NT2/D1 (cell line): Measurements from ENCODE around the gene RAB1A.

Experiments used
- SUZ12 ChIP-seq: IDR thresholded peaks from 2 replicates; pipeline ENCODE4 v1.6.1; 2011; ENCODE audit not compliant: insufficient read length, insufficient read depth; ENCODE audit errors: extremely low read depth
- ZNF274 ChIP-seq: IDR thresholded peaks from 2 replicates; pipeline ENCODE4 v1.6.1; 2011; ENCODE audit warnings: mild to moderate bottlenecking, low read depth, low read length

DNA sequence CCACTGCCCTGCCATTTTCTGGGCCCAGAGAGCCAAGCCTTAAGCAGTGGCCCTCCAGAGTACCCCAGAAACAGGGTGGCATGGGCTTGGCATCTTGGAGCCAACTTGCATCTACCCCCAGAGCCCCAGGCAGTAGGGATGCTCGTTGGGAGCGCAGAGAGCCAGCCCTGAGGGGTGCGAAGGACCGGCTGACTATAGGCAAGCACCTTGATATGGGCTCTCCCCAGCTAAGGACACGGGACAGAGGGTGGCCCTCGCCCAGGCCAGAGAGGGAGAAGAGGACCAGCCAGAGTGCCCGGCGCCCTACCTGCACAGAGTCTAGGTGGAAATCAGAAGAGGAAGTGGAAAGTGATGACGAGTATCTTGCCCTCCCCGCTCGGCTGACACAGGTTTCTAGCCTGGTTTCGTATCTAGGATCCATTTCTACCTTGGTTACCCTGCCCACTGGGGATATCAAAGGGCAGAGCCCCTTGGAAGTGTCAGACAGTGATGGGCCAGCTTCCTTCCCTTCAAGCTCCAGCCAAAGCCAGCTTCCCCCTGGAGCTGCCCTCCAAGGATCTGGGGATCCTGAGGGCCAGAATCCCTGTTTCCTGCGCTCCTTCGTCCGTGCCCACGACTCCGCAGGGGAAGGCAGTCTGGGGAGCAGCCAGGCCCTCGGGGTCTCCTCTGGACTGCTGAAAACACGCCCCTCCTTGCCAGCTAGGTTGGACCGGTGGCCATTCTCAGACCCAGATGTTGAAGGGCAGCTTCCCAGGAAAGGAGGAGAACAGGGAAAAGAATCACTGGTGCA lies 57.5 kb downstream of the RAB1A start:
- TF ChIP-seq SUZ12 (no peak), ZNF274 (no peak)
